ENCODE results near the gene YPEL2.

- TF ChIP-seq, protein P1, sequence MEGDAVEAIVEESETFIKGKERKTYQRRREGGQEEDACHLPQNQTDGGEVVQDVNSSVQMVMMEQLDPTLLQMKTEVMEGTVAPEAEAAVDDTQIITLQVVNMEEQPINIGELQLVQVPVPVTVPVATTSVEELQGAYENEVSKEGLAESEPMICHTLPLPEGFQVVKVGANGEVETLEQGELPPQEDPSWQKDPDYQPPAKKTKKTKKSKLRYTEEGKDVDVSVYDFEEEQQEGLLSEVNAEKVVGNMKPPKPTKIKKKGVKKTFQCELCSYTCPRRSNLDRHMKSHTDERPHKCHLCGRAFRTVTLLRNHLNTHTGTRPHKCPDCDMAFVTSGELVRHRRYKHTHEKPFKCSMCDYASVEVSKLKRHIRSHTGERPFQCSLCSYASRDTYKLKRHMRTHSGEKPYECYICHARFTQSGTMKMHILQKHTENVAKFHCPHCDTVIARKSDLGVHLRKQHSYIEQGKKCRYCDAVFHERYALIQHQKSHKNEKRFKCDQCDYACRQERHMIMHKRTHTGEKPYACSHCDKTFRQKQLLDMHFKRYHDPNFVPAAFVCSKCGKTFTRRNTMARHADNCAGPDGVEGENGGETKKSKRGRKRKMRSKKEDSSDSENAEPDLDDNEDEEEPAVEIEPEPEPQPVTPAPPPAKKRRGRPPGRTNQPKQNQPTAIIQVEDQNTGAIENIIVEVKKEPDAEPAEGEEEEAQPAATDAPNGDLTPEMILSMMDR (IDR thresholded peaks at IDR 0.05) = no peak
- TF ChIP-seq, protein P2, sequence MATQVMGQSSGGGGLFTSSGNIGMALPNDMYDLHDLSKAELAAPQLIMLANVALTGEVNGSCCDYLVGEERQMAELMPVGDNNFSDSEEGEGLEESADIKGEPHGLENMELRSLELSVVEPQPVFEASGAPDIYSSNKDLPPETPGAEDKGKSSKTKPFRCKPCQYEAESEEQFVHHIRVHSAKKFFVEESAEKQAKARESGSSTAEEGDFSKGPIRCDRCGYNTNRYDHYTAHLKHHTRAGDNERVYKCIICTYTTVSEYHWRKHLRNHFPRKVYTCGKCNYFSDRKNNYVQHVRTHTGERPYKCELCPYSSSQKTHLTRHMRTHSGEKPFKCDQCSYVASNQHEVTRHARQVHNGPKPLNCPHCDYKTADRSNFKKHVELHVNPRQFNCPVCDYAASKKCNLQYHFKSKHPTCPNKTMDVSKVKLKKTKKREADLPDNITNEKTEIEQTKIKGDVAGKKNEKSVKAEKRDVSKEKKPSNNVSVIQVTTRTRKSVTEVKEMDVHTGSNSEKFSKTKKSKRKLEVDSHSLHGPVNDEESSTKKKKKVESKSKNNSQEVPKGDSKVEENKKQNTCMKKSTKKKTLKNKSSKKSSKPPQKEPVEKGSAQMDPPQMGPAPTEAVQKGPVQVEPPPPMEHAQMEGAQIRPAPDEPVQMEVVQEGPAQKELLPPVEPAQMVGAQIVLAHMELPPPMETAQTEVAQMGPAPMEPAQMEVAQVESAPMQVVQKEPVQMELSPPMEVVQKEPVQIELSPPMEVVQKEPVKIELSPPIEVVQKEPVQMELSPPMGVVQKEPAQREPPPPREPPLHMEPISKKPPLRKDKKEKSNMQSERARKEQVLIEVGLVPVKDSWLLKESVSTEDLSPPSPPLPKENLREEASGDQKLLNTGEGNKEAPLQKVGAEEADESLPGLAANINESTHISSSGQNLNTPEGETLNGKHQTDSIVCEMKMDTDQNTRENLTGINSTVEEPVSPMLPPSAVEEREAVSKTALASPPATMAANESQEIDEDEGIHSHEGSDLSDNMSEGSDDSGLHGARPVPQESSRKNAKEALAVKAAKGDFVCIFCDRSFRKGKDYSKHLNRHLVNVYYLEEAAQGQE (IDR thresholded peaks at IDR 0.05; ENCODE audit: insufficient read depth in 1 of 2, low read depth in 2 of 2, low read length in 1 of 2) = no peak
- TF ChIP-seq POLR2AphosphoS5 (IDR thresholded peaks at IDR 0.05; ENCODE audit: low read depth, low read length) = no peak
- TF ChIP-seq TCF7L2 (IDR thresholded peaks at IDR 0.05; ENCODE audit: low read depth, low read length) = no peak
These were observed 49.0 kb downstream of the YPEL2 start for GRCh38 chr17:59380474-59380873.

Measured in Panc1 (cell line).